GM21447 (cell line): ENCODE results near the gene COG4.
"Not testable (repeated sequence)": the region's sequence is repeated elsewhere in the genome, so short reads cannot be mapped to it uniquely, and the experiment has no call there.

ENCODE experiments used
- ATAC-seq: cut with Tn5 transposase; IDR thresholded peaks from one replicate; pipeline ENCODE4 v1.9.1; 2021; ENCODE audit not compliant: unreplicated experiment

The COG4 gene

GRCh38 chr16:70527315-70527996, 4.1 kb upstream of the COG4 start:
- no peak for ATAC-seq

- no peak for ATAC-seq
Observed at GRCh38 chr16:70526403-70526802, 3.0 kb upstream of the COG4 start.

GRCh38 chr16:70524399-70524825, 1.1 kb upstream of the COG4 start:
- not testable (repeated sequence) for ATAC-seq

GRCh38 chr16:70523743-70524398, 517 bp upstream of the COG4 start, which contains the start of gene SF3B3:
Gene SF3B3 (plus strand): TSS chr16:70523816. CDS start chr16:70526657, 2,841 bp downstream.
- ATAC-seq: peak; percentile 53

DNA sequence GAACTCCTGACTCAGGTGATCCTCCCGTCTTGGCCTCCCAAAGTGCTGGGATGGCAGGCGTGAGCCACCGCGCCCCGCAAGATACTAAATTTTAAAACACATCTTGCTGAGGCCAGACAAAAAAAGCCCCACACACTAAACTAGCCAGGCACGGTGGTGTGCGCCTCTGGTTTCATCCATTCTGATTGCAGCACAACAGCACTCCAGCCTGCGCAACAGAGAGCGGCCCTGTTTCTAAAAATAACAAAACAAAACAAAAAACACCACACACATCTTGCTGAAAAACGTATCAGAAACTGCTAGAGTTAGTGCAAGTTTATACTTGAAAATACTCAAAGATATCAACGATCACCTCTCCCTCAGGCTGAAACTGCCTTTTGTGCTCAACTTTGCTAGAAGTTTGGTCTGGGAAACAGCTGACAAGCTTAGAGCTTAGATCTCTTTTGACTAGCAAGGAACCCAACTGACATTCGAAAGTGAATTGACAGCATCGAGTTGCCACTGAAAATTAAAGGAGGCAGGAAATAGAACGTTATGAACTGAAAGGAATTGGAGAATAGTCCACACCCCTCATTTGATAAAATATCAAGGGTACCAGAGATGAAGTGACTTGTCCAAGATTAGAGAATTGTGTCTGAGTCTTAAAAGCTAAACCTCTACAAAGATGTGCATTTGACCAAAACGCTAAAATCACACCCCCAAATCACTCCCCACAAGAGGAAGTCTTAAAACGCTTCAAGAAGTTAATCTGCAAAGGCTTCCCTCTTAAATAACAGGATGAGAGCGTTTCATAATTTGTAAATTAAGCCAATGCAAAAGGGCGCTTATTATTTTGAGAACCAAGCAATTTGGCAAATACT, 908 bp downstream of the COG4 start:
- no peak for ATAC-seq

GRCh38 chr16:70520612-70521297, 2.6 kb downstream of the COG4 start:
- ATAC-seq: no peak

- no peak for ATAC-seq
Observed at GRCh38 chr16:70512456-70512855, 10.9 kb downstream of the COG4 start.

DNA sequence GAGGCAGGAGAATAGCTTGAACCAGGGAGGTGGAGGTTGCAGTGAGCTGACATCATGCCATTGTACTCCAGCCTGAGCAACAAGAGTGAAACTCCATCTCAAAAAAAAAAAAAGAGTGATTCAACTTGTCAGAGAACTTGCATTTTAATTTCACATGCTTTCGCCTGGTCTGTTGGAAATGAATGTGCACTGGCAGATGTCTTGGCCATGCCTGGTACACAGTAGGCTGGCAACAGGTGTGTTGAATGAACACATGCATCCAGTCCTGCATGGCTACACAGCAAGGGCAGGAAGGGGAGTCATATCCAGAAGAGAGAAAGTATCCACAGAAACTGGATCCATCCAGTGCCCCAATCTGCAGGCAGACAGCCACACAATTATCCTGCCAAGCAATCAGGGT, 11.5 kb downstream of the COG4 start:
- ATAC-seq: no peak

GRCh38 chr16:70510216-70510615, 13.1 kb downstream of the COG4 start:
- ATAC-seq: no peak

GRCh38 chr16:70508752-70509151, 14.6 kb downstream of the COG4 start:
- ATAC-seq: no peak

DNA sequence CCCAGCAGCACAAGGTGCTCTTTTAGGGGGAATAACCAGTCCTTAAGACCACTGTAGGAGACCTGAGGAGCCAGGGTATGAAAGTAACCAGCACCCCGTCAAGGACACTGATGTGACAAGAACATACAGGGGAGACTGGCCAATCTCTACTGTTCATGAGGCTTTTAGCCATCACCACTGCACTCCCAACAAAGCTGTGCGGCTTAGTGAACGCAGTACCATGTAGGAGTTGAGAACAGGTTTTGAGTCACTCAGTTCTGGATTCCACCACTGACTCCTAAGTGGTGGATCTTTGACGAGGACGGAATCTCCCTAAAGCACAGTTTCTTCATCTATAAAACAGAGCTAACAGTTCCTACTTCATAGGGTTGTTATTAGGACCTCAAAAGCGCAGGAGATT, 26.8 kb downstream of the COG4 start:
- no peak for ATAC-seq

GRCh38 chr16:70495425-70496182, 27.8 kb downstream of the COG4 start:
- no peak for ATAC-seq

DNA sequence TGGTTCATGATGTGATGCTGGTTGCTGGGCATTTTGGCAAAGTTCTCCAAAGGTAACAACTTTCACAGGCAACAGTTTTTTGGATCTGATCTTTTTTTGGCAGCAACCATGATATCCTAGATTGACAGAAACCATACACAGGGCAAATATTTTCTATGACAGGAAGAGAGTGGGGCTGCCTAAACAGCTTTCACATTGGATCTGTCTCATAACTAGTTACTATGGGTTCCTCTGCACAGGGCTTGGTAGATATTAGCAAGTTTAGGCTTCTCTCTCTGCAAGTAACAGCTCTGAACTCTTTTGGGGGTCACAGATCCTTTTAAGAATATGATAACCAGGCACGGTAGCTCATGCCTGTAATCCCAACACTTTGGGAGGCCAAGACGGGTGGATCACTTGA, 28.6 kb downstream of the COG4 start:
- ATAC-seq: no peak

DNA sequence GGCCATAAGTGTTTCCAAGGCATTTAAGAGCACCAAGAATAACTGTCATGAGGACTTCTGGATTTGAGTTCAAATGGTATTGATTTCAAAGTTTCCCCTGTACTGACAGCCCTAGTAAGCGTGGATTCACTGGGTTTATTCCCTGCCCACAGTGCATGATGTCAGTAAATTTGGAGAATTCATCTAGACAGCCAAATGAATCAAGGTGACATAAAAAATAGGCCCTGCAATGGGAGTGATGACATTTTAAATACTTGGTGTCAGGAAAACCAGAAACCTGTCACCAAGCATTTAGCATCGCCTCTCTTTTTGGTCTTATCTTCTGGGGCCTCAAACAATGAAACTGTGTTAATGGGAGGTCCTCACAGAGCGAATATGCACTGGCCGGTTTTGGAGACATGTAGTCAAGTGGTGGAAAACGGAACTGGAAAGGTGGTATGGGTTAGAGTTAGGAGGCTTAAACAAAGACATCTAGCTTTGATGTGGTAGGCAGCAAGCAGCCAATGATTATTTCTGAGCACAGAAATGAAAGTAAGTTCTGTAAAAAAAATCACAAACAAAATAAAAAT, 29.1 kb downstream of the COG4 start:
- no peak for ATAC-seq

DNA sequence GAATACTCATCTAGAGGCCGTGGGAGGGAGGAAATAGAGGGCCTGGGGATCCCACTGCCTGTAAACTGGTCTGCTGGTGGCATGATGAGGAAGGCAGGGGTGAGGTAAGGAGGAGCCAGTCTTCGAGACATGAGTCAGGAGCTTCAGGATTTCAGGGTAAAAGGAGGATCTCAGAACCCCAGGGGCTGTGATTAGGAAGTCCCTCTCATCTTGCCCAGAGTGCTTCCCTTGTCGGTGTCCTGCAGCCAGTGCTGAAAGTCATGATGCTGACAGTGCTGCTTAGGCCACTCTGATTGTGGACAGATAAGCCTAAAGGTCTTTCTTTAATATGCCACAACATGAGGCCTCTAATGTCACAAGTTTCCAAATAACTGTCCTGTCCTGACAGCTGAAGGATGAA, 29.6 kb downstream of the COG4 start:
- ATAC-seq: no peak

DNA sequence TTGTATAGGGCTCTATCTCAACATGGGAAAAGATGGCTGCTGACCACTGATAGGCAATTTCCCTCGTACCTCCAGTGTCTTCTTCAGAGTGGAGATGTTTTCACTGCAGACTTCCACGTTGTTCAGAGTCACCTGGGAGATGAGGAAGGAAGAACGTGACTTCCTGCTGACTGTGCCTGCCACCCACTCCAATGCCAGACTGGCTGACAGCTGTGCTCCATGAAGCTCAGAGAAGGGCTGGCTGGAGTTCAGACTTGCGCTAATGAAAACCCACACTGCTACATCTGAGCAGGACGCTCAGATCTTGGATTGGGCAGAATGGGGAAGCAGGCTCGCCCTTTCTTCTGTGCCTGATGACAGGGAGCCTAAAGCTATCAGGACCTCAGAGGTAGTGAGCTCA, 33.1 kb downstream of the COG4 start:
- ATAC-seq: no peak

DNA sequence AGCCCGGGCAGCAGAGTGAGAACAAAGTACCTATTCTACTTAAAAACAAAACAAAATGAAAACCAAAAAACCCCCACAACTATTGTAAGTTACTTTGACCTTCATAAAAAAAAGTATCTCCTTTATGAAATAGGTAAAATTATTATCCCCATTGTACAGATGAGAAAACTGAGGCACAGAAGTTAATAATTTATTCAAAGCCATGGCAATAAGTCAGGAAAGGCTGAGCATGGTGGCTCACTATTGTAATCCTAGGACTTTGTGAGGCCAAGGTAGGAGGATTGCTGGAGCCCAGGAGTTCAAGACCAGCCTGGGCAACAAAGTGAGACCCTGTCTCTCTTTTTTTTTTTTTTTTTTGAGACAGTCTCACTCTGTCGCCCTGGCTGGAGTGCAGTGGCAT, 38.5 kb downstream of the COG4 start:
- ATAC-seq: no peak

- ATAC-seq: peak; percentile 56
Observed at GRCh38 chr16:70483426-70483825, 39.9 kb downstream of the COG4 start.

DNA sequence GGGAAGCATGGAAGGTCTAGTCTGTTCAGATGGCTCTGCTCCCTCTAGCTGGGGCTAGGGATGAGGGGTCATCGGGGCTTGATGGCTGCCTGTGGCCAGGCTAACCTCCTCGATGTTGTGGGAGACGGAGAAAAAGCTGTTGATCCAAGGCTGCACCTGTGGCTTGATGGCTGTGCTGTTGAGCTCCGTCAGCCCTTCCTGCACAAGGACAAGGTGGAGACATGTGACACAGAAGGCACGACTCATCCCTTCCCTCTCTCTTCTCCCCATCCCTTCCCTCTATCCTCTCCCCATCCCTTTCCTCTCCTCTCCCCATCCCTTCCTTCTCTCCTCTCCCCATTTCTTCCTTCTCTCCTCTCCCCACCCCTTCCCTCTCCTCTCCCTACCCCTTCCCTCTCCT, 40.7 kb downstream of the COG4 start:
- ATAC-seq: no peak

GRCh38 chr16:70481929-70482536, 41.3 kb downstream of the COG4 start:
- no peak for ATAC-seq
